Parathyroid adenoma (tissue), 2 donors: Measurements from ENCODE around the gene REV1.

Experiments used
- H2AFZ ChIP-seq: fragments of 300-600 bp; sonication (generic); one replicate; pipeline ENCODE4 v1.7.0; 2017; ENCODE audit warnings: antibody characterized with exemption, mild to moderate bottlenecking
- H3K27ac ChIP-seq: fragments of 300-600 bp; sonication (generic); one replicate; pipeline ENCODE4 v1.7.0; 2017
- H3K27me3 ChIP-seq: fragments of 300-600 bp; sonication (generic); one replicate; pipeline ENCODE4 v1.7.0; 2017; ENCODE audit warnings: low read length; ENCODE audit not compliant: control insufficient read depth, insufficient read depth
- H3K36me3 ChIP-seq: fragments of 300-600 bp; sonication (generic); one replicate; pipeline ENCODE4 v1.7.0; 2017; ENCODE audit warnings: low read length; ENCODE audit not compliant: control insufficient read depth, insufficient read depth
- H3K4me1 ChIP-seq: fragments of 300-600 bp; sonication (generic); one replicate; pipeline ENCODE4 v1.7.0; 2017; ENCODE audit warnings: control low read depth
- H3K4me2 ChIP-seq: fragments of 300-600 bp; sonication (generic); one replicate; pipeline ENCODE4 v1.7.0; 2017; ENCODE audit warnings: low read length
- H3K4me3 ChIP-seq: fragments of 300-600 bp; sonication (generic); one replicate; pipeline ENCODE4 v1.7.0; 2017; ENCODE audit warnings: low read depth, low read length
- H3K79me2 ChIP-seq: fragments of 300-600 bp; sonication (generic); one replicate; pipeline ENCODE4 v1.7.0; 2017; ENCODE audit warnings: control low read depth
- H3K9ac ChIP-seq: fragments of 300-600 bp; sonication (generic); one replicate; pipeline ENCODE4 v1.7.0; 2017; ENCODE audit warnings: mild to moderate bottlenecking
- H3K9me3 ChIP-seq: fragments of 300-600 bp; sonication (generic); one replicate; pipeline ENCODE4 v1.7.0; 2017; ENCODE audit warnings: low read length; ENCODE audit not compliant: control insufficient read depth
- CTCF ChIP-seq: fragments of 300-600 bp; sonication (generic); IDR thresholded peaks from one replicate; pipeline ENCODE4 v1.7.0; 2017; ENCODE audit warnings: antibody characterized with exemption, mild to moderate bottlenecking
- donor health status: primary hyperparathyroidism.

Gene REV1

DNA sequence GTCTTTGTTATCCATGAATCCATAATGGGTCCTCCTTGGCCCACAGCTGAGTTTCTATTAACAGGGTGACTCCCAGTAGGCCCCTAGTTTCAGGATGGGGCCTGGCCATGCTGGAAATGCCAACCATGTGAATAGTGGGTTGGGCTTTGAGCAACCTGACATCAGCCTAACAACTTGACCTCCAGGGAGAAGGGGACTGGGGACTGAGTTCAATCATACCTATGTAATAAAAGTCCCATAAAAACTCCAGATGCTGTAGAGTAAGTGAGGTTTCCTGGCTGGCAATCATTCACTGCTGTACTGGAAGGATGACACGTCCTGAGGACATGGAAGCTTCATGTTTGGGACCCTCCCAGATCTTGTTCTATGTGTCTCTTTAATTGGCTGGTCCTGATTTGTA, 7.9 kb downstream of the REV1 start:
- Histone ChIP-seq H3K4me2 (no peak overlapping the region), H3K4me3 (no peak overlapping the region), H3K27ac (no peak overlapping the region), H3K9ac (no peak overlapping the region), H3K4me1 (peaks cover 5% of the 10 kb centered on the region), H3K9me3 (no peaks in the 10 kb centered on the region), H3K27me3 (no peaks in the 10 kb centered on the region), H2AFZ (no peak overlapping the region), H3K36me3 (no peaks in the 10 kb centered on the region), H3K79me2 (peaks cover 73% of the 10 kb centered on the region)
- TF ChIP-seq CTCF = no peak

GRCh38 chr2:99481527-99481926, 8.3 kb downstream of the REV1 start:
- no peak for TF ChIP-seq CTCF
- peaks cover 74% of the 10 kb centered on the region for H3K79me2 ChIP-seq
- no peak overlapping the region for H3K9ac ChIP-seq
- H3K27ac ChIP-seq = no peak overlapping the region
- no peaks in the 10 kb centered on the region for H3K9me3 ChIP-seq
- H3K27me3 ChIP-seq = no peaks in the 10 kb centered on the region
- no peak overlapping the region for H2AFZ ChIP-seq
- H3K36me3 ChIP-seq = no peaks in the 10 kb centered on the region
- no peak overlapping the region for H3K4me3 ChIP-seq
- H3K4me2 ChIP-seq = no peak overlapping the region
- peaks cover 8% of the 10 kb centered on the region for H3K4me1 ChIP-seq

GRCh38 chr2:99480390-99480789, 9.4 kb downstream of the REV1 start:
- H3K27ac ChIP-seq = no peak overlapping the region
- no peaks in the 10 kb centered on the region for H3K36me3 ChIP-seq
- no peak overlapping the region for H3K4me3 ChIP-seq
- no peak overlapping the region for H2AFZ ChIP-seq
- no peak for TF ChIP-seq CTCF
- H3K9me3 ChIP-seq = no peaks in the 10 kb centered on the region
- no peak overlapping the region for H3K4me2 ChIP-seq
- H3K4me1 ChIP-seq = peaks cover 6% of the 10 kb centered on the region
- H3K79me2 ChIP-seq = peaks cover 76% of the 10 kb centered on the region
- no peak overlapping the region for H3K9ac ChIP-seq
- H3K27me3 ChIP-seq = no peaks in the 10 kb centered on the region

- Histone ChIP-seq H3K9me3 (no peaks in the 10 kb centered on the region), H2AFZ (no peak overlapping the region), H3K27me3 (no peaks in the 10 kb centered on the region), H3K36me3 (no peaks in the 10 kb centered on the region), H3K4me2 (no peak overlapping the region), H3K4me3 (no peak overlapping the region), H3K27ac (no peak overlapping the region), H3K4me1 (peaks cover 8% of the 10 kb centered on the region), H3K79me2 (peaks cover 76% of the 10 kb centered on the region), H3K9ac (no peak overlapping the region)
- TF ChIP-seq CTCF = no peak
These were observed 11.2 kb downstream of the REV1 start for GRCh38 chr2:99478632-99479031.

GRCh38 chr2:99477054-99477453, 12.8 kb downstream of the REV1 start:
- H3K4me3 ChIP-seq = no peak overlapping the region
- H3K36me3 ChIP-seq = no peaks in the 10 kb centered on the region
- H3K79me2 ChIP-seq = peaks cover 65% of the 10 kb centered on the region
- peaks cover 10% of the 10 kb centered on the region for H3K4me1 ChIP-seq
- H3K4me2 ChIP-seq = no peak overlapping the region
- H3K27ac ChIP-seq = no peak overlapping the region
- H2AFZ ChIP-seq = no peak overlapping the region
- H3K9ac ChIP-seq = no peak overlapping the region
- TF ChIP-seq CTCF = no peak
- H3K27me3 ChIP-seq = no peaks in the 10 kb centered on the region
- H3K9me3 ChIP-seq = no peaks in the 10 kb centered on the region
